HuH-7.5 (cell line): ENCODE data around the gene PADI3.

Source experiments
- DNase-seq: peaks from one replicate; pipeline ENCODE4 v3.0.0; 2011; ENCODE audit warnings: low spot score

PADI3 gene

DNA sequence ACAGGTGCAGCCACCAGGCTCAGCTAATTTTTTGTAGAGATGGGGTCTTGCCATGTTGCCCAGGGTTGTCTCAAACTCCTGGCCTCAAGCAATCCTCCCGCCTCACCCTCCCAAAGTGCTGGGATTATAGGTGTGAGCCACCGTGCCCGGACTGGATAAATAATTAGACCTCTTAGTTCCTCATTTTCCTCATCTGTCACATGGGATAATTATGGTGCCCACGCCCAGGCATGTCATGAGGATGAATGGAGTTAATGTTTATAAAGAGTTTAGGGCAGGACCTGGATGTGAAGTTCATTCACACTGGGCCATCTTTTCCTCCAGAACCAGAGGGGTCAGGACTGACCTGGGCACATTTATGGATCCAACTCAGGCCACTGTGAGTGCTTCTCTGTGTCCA lies 23.7 kb downstream of the PADI3 start:
- no peak for DNase-seq

DNA sequence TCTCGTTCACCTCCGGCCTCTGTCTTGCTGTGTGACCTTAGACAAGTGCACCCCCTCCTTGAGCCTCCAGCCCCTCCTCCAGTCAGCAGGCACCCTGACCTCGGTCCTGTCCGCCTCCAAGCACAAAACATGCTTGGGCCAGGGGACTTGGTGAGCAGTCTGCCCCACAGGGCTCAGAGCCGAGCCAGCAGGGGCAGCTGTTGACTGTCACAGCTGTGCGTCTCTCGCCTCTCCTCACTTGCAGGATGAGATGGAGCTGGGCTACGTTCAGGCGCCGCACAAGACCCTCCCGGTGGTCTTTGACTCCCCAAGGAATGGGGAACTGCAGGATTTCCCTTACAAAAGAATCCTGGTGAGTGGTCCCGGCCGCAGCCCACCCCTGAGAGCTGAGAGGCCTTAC lies 24.2 kb downstream of the PADI3 start:
- no peak for DNase-seq

DNA sequence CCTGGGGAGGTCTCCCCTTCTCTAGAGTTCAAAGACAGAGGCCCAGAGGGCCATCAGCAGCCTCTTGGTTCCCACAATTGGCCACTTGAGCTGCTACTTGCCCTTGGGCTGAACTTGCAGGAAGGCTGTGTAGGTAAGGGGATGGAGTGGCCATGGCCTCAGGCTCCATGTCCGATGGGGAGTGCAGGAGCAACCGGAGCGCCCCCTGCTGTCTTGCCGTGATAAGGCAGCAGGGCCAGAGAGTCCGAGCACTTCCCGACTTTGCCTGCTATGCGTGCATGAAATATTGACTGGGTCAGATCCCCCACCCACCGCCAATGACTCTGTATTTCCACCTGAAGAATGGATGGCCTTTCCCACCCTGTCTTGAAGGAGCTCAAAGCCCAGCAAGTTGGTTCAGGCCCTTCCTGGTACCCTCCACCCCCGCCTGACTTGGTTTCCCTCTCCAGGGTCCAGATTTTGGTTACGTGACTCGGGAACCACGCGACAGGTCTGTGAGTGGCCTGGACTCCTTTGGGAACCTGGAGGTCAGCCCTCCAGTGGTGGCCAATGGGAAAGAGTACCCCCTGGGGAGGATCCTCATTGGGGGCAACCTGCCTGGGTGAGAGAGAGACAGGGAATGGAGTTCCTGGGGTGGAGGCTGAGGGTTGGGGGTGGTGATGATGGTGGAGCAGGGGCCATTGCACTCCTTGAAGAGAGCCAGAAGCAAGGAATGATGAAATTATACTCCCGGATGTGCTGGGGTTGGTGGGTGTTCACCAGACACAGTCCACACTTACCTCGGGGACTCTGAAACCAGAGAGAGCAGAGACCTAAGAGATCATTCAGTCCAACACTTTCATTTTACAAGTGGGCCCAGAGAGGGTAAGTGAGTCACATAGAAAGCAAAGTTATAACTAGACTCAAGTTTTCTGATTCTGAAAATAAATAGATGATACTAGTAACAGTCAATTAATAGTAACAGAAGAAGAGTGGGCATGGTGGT lies 25.6 kb downstream of the PADI3 start:
- DNase-seq = peak; percentile 63

DNA sequence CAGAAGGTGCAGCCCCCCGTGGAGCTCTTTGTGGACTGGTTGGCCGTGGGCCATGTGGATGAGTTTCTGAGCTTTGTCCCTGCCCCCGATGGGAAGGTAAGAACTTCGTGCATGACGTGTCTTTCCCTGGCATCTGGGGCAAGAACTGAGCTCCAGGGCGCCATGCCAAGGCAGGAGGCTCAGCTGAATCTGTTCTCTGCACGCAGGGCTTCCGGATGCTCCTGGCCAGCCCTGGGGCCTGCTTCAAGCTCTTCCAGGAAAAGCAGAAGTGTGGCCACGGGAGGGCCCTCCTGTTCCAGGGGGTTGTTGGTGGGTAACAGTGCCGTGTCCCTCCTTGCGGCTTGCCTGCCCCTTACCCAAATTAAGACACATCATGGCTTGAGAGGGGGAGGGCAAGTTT lies 27.7 kb downstream of the PADI3 start:
- DNase-seq = no peak

DNA sequence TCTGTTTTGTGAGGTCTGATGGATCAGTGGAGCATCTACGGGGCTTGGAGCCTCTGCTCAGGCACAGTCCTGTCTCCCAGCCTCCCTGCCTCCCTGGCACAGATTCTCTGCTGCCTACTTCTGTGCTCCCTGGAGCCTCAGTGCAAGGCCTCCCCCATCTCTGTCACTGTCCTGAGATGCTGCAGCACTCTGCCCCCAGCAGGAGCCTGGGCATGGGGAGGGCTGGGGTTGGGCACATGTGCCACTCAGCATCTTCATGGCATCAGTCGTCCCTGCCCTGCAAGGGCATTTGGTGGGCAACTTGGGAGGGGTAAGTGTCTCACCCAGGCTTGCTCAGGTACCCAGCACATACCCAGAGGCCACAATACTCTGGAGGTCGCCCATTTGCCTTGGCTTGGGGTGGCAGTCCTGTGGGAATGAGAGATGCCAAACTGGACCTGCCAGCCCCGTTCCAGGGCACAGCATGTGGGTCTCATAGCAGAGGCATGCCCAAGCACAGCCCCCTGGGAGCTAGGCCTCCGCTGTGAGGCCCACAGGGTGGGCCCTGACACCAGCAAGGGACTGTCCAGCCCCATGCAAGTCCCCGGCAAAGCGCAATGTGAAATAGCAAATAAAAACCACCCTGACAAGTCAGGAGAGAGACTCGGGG lies 28.7 kb downstream of the PADI3 start:
- no peak for DNase-seq

DNA sequence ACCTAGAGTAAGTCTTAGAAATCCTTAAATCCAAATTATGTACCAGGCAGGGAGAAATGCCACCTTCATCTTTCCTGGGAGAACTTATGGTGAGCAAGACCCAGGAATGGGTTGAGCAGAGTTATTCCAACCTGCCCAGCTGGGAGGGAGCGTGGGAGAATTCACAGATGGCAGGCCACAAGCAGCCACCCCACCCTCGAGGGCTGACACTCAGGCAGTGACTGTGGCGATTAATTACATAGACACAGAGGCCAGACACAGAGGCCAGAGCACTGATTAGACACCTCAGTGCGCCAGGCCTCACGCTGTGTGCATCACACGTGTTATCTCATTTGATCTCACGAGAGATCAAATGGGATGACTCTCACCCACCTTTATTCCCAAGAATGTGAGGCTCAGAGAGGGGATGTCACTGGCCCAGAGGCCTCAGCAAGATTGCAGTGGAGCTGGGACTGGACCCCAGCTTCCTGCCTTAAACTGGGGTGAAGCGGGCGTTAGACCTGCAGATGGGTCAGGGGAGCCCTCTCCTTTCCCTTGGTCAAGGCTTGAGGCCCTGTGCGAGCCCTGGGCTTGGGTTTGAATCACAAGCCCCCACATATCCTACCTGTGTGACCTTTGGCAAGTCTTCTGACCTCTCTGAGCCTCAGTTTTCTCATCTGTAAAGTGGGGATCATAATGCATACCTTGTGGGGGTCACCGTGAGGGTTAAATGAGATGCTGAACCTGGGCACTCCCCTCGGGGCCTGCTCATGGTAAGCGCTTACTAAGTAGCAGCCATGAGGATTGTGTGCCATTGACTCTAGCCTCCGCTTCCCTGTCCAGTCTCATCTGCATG lies 30.3 kb downstream of the PADI3 start:
- DNase-seq = no peak

DNA sequence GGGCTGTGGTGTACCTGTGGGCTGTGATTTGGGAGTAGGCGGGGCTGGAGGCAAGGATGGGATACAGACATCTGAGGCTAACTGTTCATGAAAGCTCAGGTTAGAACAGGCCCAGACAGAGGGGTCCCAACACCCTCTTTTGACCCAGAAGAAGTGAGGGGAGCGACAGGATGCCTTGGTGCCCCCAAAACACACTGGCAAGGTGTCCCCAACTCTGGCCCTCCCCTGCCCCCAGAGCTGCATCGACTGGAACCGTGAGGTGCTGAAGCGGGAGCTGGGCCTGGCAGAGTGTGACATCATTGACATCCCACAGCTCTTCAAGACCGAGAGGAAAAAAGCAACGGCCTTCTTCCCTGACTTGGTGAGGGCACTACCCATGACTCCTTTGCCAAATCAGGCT lies 31.5 kb downstream of the PADI3 start:
- no peak for DNase-seq

DNA sequence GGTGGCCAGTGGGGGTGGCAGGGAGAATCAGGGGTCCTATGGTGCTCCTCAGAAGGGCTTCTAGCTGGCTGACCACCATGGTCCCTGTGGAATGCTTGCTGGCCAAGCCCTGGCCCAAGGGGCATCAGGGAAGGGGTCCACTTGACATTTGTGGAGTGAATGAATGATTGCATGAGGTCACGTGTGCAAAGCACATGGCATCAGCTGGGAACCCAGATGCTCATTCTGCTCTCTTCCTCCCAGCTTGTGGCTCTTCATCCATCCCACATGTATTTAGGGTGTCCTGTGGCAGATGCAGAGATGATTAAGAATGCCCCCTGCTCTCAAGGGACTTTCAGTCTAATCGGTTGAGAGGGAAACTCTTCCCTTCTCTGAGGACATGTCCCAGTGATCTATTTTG lies 32.0 kb downstream of the PADI3 start:
- no peak for DNase-seq

DNA sequence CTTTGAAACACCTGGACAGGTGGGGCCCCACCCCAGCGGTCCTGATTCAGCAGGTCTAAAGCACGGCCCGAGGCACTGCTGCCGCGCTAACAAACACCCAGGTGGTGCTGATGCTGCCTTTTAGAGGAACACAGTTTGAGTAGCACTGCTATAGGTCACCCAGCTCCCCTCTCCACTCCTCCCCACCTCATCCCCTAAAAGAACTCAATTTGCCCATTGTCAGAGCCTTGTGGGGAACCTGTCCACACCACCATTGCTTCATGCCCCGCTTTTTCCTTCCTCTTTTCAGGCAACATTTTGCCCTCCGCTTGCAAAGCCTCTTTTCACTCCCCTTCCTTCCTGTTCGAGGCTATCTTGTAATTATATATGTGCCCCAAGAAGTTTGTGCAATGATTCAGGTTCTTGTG lies 32.9 kb downstream of the PADI3 start:
- DNase-seq = no peak

DNA sequence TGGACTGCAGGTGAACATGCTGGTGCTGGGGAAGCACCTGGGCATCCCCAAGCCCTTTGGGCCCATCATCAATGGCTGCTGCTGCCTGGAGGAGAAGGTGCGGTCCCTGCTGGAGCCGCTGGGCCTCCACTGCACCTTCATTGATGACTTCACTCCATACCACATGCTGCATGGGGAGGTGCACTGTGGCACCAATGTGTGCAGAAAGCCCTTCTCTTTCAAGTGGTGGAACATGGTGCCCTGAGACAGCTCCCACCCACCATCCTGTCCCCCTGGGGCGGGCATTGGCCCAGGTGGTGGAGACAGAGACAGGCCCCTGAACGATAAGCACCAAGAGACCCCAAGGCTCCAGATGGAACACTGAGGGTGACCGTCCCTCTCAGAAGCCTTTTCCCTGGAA lies 33.9 kb downstream of the PADI3 start:
- no peak for DNase-seq

DNA sequence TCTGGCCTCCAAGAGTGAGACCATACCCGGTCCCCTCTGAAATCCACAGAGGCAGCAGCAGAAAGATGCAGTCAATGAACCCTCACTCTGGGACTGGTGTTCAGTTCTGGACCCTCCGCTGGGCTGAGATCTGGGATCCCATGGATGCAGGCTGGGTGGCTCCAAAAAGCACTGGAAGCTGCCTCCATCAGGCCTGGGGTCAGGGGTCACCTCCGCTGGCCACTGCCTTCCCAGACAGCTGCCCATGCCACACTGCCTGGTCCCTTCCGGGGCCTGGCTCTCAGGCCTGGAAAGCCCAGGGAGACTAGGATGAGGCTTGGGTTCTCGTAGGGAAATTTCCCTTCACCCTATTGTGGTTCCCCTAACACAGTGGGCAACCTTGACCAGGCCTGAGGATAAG lies 37.7 kb downstream of the PADI3 start:
- DNase-seq = no peak

DNA sequence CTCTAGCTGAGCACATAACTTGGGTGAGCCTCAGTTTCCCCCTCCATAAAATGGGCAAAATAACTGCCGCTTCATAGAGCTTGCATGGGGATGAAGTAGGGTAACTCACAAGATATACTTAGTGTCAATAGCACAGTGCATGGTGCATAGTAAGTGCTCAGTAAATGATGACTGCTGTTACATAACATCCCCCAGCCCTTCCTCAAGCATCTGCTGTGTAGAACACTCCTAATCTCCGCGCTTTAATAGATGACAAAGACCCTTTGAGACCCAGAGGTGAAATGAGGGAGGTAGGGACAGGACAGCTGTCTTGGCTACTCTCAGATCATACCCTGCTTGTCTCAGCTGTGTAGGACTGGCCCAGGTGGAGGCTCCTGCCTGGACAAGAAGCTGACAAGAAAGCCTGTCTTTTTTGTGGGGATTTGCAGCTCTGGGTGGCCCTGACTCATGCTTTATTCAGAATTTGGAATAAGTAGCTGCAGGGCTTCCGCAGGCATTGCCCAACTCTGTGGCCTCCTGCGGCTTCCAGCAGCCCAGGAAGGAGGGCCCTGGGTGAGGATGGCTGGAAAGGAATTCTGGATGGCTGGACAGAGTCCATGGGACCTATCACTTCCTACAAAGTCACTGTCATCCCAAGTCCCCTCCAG lies 38.4 kb downstream of the PADI3 start:
- no peak for DNase-seq

DNA sequence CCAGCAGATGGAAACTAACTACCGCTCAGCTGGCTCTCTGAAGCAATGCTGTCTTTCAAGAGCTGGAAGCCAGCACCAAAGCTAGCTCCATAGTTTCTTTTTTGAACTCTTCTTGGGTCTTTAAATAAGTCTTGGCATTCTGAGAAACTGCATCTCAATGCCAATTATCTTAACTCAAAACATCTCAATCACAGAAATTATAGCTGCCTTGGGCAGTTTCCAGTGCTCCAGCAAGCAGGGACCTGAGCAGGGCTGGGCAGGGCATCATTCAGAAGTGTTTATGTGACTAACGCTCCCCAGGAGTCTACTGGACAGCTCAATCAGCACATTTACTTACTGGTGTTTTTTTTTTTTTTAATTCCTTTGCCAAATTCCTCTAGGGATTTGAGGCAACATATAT lies 40.8 kb downstream of the PADI3 start:
- DNase-seq = no peak

DNA sequence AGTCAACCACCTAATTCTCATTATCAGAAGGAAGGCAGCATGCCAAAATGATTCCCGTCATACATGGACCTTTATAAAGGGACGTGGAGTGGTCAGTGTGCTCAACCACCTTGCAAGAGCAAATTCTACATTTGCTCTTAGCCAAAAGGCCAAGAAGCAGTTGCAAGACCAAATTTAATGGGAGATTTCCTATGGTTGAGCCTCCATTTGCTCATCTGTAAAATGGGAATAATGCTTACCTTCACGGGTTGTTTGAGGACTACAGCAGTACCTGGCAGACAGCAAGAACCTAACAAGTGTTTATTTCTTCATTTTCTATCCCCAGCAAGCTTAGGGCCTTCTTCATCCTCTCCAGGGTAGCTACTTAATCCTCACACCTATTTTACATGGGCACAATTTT lies 41.7 kb downstream of the PADI3 start:
- no peak for DNase-seq

DNA sequence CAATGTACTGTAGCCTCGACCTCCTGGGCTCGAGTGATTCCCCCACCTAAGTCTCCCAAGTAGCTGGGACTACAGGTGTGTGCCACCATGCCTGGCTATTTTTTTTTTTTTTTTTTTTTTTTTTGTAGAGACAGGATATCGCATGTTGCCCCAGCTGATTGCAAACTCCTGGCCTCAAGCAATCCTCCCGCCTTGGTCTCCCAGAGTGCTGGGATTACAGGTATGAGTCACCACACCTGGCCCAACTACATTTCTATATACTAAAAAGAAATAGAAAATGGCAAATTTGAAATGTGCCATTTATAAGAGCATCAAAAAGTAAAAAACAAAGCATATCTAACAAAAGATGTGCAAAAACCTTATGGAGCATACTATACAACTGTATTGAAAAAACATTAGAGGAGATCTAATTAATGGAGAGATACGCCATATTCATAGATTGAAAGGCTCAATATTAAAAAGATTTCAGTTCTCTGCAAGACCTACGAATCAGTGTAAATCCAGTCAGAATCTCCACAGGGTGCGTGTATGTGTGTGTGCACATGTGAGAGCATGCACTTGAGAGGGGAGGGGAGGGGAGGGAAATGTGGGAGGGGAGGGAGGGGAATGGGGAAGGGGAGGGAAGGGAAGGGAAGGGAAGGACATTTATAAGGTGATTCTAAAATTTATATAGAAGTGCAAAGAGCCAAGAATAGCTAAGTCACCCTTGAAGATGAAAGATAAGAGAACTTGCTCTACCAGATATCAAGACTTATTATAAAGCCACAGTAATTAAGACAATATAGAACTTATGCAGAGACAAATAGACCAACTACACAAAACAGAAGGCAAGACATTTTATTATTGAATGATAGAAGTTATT lies 43.6 kb downstream of the PADI3 start:
- DNase-seq = no peak

DNA sequence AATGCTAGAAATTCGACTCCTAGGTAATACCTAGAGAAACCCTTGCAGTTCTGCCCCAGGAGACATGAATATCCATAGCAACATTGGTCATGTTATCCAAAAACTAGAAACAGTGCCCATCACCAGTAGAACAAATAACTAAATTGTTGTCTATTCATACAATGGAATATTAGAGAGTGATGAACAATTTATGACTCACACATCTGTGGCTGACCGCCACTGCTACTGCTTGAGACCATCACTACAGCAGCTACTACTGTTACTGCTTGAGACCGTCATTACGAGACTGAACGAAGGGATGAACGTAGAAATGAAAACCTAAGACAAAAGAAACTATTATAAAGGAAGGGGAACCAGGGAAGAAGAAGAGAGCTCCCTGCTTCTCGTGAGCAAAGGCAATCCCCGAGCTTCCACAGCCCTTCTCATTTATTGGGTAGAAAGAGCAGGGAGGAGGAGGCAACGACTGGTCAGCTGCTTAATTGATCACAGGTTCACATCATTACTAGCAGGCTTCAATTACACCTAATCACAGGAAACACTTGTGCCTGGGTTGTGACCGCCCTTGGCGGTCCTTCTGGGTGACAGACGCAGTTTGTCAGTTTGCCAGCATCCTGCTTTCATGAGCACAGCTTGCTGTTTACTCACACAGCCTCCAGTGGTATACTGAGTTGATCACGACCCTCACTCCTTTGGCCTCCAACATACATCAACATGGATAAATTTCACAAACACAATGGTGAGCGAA lies 45.0 kb downstream of the PADI3 start:
- no peak for DNase-seq

DNA sequence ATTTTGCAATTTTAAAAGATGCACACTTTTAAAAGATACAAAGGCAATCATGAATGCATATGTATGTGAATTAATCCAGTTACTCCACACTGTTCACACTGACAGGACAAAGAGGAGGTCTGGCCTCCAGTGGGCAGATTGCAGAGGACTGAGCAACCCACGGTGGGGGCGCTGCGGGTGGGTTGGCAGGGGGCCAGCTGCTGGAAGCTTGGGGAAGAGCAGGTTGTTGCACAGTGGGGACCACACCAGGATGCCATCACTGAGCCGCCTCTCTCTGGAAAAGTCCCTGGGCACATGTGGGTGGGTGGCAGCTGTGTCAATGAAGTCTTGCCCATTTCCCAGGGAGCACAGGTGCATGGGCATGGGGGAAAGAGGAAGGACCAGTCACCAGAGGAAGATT lies 46.4 kb downstream of the PADI3 start:
- no peak for DNase-seq

DNA sequence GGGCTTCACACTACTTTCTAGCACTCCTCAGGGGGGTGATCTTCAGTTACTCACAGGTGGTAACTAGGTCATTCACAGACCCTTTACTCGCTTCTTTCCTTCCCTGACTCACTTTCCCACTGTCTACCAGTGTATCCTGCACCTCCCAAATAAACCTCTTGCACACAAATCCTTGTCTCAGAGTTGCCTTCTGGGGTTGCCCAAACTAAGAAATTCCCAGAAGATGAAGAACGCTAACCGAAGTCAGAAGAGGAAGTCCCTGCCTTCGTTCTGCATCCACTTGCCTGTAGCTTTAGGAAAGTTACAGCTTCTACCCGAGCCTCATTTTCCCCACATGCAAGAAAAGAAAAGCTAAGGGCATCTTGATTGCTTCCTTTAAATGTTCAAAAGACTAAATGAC lies 47.2 kb downstream of the PADI3 start:
- DNase-seq = no peak

DNA sequence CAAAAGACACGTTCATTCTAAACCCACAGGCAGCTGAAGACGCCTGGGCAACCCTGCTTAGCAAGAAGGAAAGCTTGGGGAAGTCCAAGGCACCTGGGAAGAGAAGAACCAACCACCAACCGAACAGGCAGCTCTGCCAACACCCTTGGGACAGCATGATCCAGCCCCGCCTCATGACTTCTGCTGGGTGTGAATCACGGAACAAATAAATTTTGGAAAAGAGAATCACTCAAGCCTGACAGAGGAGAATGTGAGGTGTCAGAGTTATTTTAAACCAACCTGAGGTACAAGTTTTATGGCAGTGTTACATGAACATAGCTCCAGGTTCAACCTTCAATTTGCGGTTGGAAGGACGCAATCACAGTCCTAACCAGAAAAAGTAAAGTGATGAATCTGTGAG lies 49.1 kb downstream of the PADI3 start:
- no peak for DNase-seq

DNA sequence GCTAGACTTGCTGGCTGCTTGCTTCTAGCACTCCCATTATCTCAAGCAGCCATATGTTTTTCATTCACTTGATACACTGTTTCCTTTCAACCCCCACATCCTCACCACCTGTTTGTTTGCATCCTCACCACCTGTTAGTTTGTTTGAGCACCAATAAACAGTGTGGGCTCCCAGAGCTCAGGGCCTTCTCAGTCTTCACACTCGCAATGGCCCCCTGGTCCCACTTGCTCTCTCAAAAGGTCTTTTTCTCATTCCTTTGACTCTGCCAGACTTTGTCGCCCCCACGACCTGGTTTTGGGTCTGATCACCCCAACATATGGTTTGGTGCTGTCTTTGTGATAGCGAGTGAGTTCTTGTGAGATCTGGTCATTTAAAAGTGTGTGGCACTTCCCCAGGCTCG lies 52.9 kb downstream of the PADI3 start:
- no peak for DNase-seq
